ENCODE measurements around the gene KRTAP5-8.
"Not testable (repeated sequence)": the region's sequence is repeated elsewhere in the genome, so short reads cannot be mapped to it uniquely, and the experiment has no call there.

Gene KRTAP5-8

DNA sequence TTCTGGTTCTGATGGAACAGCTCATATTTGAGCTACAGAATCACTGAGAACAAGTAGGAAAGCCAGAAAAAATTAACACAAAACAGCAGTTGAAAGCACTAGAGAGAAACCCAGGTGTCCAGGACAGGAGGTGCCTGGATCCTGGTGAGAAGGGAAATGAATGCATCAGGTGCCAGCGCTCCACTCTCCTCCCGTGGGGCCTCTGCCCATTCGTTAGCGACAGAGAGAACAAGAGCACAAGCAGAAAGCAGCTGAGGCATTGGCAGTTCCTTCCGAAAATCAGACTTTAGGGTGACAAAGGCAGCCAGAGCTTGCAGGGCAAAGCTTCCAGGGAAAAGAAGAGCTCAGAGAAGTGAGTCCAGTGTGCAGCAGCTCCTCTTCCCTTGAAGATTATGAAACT is 30.7 kb upstream of the KRTAP5-8 start:
- DNase-seq (ENCODE audit: low read depth), result no peak

- DNase-seq (ENCODE audit: low read depth), result no peak
These were observed 19.0 kb upstream of the KRTAP5-8 start for GRCh38 chr11:71518506-71519471.

DNA sequence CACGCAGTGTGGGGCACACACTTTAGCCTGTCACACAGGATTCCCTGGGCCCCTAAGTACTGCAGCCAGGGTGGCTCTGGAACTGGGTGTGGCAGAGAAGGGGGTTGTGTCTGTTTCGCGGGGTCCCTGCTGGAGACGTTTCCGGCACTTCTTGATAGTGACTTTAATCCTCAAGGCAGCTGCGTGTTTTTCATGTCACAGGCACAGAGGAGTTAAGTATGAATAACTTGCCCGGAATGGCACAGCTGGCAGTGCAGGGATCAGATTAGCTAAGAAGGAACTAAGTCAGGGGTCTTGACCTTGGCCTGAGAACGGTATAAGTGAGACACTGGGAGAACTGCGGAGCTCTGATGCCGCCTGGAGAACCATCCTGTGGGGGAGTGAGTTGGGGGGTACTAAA is 18.3 kb upstream of the KRTAP5-8 start:
- no peak for DNase-seq (ENCODE audit: low read depth)

GRCh38 chr11:71525188-71525937 is 12.5 kb upstream of the KRTAP5-8 start:
- DNase-seq (ENCODE audit: low read depth), result no peak

DNA sequence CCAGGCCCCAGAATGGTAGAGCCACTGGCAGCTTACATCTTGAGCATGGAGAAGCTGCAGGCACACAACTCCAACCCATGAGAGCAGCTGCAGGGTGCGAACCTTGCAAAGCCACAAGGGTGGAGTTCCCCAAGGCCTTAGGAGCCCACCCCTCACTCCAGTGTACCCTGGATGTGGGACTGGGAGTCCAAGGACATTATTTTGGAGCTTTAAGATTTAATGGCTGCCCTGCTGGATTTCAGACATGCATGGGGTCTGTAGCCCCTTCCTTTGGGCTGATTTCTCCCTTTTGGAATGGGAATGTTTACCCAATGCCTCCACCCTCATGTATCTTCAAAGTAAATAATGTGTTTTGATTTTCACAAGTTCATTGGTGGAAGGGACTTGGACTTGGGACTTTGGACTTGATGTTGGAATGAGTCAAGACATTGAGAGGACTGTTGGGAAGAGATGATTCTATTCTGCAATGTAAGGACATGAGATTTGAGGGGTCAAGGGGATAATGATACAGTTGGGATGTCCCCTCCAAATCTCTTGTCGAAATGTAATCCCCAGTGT is 11.8 kb upstream of the KRTAP5-8 start:
- DNase-seq (ENCODE audit: low read depth), result no peak

DNA sequence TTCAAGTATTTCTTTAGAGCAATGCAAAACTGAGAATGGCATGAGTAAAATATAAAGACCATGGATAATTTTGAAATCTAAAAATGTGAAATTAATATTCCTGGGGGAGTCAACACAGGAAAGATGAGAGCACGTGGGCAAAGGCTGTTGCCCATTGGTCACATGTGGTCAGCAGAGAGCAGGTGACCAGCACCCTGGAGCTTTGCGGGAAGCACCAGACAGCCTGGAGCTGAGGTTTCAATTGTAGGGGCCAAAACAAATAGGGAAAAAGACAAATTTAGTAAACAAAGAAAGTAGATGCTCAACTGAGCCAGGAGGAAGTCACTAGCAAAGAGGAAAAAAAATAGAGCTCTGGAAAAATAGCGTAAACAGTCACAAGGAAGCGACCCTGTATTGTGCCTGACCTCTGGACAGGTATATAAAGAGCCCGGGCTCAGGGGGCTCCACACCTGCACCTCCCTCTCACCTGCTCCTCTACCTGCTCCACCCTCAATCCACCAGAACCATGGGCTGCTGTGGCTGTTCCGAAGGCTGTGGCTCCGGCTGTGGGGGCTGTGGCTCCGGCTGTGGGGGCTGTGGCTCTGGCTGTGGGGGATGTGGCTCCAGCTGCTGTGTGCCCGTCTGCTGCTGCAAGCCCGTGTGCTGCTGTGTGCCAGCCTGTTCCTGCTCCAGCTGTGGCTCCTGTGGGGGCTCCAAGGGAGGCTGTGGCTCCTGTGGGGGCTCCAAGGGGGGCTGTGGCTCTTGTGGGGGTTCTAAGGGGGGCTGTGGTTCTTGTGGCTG is 10.8 kb upstream of the KRTAP5-8 start, which contains the start of gene KRTAP5-7:
Gene KRTAP5-7 (plus strand): TSS at position 472 of the 780 bp plus-strand sequence. CDS start 34 bp downstream, at position 506.
- DNase-seq (ENCODE audit: low read depth), result not testable (repeated sequence)

- no peak for DNase-seq (ENCODE audit: low read depth)
These were observed 10.1 kb upstream of the KRTAP5-8 start for GRCh38 chr11:71527576-71528210.

GRCh38 chr11:71530602-71531001 is 7.2 kb upstream of the KRTAP5-8 start:
- no peak for DNase-seq (ENCODE audit: low read depth)

DNA sequence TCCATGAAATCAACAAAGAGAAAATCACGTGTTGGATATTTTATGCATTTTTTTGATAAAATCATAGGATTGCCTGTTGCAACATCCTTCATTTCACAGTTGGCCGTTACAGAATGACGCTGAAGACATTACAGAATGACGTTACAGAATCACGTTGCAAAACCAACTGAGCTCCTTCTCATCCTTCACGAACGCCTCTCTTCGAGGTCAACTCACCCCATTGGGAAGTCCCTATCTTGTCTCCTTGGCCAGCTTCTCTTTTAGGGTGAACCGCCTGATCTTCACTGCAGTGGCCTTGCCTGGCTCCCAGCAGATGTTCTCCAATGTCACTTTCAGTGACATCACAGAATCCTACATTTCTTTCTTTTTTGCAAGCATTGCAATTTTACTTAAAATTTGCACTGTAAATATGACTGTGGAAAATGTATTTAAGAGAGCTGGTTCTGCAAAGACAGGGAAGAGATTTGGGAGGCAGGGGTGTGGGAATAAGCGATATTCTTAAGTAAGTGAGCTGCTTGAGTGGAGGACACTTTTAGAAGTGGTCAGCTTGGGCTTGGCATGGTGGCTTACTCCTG is 5.7 kb upstream of the KRTAP5-8 start:
- DNase-seq (ENCODE audit: low read depth), result no peak

DNA sequence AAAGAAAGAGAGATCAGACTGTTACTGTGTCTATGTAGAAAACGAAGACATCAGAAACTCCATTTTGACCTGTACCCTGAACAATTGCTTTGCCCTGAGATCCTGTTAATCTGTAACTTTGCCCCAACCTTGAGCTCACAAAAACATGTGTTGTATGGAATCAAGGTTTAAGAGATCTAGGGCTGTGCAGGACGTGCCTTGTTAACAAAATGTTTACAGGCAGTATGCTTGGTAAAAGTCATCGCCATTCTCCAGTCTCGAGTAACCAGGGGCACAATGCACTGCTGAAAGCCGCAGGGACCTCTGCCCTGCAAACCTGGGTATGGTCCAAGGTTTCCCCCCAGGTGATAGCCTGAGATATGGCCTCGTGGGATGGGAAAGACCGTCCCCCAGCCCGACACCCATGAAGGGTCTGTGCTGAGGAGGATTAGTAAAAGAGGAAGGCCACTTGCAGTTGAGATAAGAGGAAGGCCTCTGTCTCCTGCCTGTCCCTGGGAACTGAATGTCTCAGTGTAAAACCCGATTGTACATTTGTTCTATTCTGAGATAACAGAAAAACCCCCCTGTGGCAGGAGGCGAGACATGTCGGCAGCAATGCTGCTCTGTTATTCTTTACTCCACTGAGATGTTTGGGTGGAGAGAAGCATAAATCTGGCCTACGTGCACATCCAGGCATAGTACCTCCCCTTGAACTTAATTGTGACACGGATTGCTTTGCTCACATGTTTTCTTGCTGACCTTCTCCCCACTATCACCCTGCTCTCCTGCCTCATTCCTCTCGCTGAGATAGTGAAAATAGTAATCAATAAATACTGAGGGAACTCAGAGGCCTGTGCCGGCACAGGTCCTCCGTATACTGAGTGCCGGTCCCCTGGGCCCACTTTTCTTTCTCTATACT is 2.9 kb upstream of the KRTAP5-8 start:
- DNase-seq (ENCODE audit: low read depth), result not testable (repeated sequence)

GRCh38 chr11:71535825-71536224 is 2.0 kb upstream of the KRTAP5-8 start:
- no peak for DNase-seq (ENCODE audit: low read depth)

DNA sequence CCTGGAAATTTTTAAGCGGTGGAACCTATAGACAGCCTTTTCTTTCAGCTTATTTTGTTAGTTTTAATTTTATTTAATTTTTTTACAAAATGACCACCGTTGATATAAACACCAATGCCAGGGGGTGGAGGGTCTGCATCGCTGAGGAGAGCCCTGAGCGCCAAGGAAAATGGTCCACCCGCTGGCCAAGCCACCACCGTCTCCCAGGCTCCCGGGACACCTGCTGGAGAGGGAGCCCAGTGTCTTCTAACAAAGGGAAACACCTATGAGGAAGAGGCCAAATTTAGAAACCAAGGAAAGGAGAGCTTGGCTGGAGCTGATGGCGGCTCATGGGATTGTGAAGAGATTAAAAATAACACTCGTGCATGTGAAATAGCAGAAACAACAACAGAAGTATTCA is 288 bp upstream of the KRTAP5-8 start:
- DNase-seq (ENCODE audit: low read depth), result no peak

DNA sequence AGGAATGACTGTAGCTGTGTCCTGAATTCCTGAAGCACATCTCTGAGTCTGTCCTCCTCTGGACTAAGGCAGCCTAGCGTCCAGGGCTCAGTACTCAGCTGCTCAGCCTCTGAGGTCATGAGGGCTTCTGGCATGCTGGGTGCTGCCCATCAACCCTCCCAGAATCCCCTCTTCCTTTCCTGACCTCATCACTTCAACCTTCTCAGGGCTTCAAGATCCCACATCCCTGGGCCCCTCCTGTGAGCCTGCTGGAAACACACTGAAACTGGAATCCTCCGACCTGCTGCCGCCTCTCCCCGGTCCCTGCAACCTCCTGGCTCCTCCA is 803 bp downstream of the KRTAP5-8 start:
- no peak for DNase-seq (ENCODE audit: low read depth)

GRCh38 chr11:71539017-71539416 is 1.2 kb downstream of the KRTAP5-8 start:
- no peak for DNase-seq (ENCODE audit: low read depth)

DNA sequence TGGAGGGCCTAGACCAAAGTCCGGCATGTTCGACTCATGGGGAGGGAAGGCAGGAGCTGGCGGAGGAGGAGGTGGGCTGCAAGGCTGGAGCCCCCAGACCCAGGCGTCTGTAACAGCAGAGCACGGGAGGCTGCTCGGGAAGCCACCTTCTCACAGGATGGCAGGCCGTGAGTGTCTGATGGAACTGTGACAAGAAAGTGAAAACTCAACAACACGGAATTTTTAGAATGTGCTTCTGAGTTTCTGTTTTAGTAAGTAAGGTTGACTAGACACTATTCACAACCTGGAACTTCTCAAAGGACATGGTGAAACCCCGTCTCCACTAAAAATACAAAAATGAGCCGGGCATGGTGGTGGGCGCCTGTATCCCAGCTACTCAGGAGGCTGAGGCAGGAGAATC is 2.1 kb downstream of the KRTAP5-8 start:
- DNase-seq (ENCODE audit: low read depth), result not testable (repeated sequence)

DNA sequence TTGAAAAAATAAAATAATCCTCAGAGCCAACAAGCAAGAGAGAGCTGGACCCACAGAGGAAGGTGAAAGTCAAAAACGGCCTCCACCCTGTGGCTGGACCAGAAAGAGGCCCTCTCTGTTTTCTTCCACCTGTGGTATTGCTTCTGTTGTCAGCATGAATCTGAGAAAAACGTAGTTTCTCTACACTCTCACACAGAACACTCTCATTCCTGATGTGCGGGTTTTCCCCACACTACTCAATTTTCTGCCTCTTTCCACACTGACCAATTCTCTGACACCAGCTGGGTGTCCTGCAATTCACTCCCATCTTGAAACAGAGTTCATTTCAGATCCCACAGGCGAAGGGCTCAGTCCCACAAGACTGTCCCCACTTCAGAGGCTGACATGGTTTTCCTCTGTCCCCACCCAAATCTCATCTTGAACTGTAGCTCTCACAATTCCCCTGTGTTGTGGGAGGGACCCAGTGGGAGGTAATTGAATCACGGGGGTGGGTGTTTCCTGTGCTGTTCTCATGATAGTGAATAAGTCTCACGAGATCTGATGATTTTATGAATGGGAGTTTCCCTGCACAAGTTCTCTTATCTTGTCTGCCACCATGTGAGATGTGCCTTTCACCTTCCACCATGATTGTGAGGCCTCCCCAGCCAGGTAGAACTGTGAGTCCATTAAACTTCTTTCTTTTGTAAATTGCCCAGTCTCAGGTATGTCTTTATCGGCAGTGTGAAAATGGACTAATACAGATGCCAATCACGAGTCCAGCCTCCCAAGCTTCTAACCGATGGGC is 2.9 kb downstream of the KRTAP5-8 start:
- not testable (repeated sequence) for DNase-seq (ENCODE audit: low read depth)

DNA sequence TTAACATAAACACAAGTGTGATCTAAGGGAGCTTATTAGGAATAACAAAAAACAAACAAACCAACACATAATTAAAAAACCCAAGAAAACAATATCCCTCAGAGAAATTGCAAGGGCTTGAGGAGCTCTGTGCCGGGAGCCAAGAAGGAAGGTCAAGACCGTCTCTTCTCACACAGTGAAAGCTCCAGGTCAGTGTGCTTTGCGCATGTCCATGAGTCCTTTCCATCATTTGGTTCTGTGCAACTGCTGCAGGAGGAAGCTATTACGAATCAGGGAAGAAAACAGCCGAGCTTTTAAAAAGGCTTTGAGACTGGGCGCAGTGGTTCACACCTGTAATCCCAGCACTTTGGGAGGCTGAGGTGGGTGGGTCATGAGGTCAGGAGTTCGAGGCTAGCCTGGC is 4.6 kb downstream of the KRTAP5-8 start:
- DNase-seq (ENCODE audit: low read depth), result no peak

- no peak for DNase-seq (ENCODE audit: low read depth)
These were observed 5.3 kb downstream of the KRTAP5-8 start for GRCh38 chr11:71542879-71543777.
